ENCODE data around the gene GPR150. TPM values are rescaled to one million over a fixed set of nuclear protein-coding genes. Genes with fewer than 3 reads are reported as not detected.

Gene GPR150
- total RNA-seq, 3 donors from 2014 or later (not counting 1 experiment from before 2014, with no cell fraction given): 0.63 to 0.97 (median 0.89) TPM

DNA sequence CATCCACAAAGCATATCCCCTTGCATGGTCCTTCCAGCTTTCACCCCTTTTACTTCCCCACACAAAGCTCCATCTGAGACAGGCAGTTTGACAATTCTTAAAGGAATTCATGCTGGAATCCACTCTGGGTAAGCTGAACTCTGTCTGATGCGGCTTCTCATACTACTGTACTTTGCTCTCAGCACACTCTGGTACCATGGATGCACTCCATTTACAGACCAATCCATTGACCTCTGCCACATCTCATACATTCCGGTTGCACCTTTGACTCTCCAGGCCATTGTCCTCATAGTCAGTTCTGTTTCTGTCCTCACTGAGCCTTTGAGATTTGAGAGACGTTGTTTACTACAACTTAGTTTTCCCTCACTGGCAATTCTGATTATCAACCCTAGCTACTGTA is 50.7 kb downstream of the GPR150 start:
- DNase-seq (no peak), ATAC-seq (no peak)
- Mint-ChIP-seq H3K9me3 (no peaks in the 10 kb centered on the region), H3K4me1 (no peaks in the 10 kb centered on the region), H3K27me3 (ENCODE audit: low read depth in 2 of 2) (no peaks in the 10 kb centered on the region), H3K36me3 (no peaks in the 10 kb centered on the region), H3K4me3 (no peak overlapping the region), H3K27ac (no peak overlapping the region)
- no peaks in the 10 kb centered on the region for H3K36me3 ChIP-seq (ENCODE audit: control insufficient read depth, insufficient read depth, low read length)
- TF ChIP-seq, protein P1, sequence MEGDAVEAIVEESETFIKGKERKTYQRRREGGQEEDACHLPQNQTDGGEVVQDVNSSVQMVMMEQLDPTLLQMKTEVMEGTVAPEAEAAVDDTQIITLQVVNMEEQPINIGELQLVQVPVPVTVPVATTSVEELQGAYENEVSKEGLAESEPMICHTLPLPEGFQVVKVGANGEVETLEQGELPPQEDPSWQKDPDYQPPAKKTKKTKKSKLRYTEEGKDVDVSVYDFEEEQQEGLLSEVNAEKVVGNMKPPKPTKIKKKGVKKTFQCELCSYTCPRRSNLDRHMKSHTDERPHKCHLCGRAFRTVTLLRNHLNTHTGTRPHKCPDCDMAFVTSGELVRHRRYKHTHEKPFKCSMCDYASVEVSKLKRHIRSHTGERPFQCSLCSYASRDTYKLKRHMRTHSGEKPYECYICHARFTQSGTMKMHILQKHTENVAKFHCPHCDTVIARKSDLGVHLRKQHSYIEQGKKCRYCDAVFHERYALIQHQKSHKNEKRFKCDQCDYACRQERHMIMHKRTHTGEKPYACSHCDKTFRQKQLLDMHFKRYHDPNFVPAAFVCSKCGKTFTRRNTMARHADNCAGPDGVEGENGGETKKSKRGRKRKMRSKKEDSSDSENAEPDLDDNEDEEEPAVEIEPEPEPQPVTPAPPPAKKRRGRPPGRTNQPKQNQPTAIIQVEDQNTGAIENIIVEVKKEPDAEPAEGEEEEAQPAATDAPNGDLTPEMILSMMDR (IDR thresholded peaks at IDR 0.05): no peak
- no peaks in the 10 kb centered on the region for H3K27me3 ChIP-seq (ENCODE audit: control insufficient read depth, insufficient read depth, low read length)
- no peaks in the 10 kb centered on the region for H3K9me3 ChIP-seq (ENCODE audit: control insufficient read depth, insufficient read depth, low read length)
- H3K4me1 ChIP-seq (ENCODE audit: control insufficient read depth, insufficient read depth, low read length): no peaks in the 10 kb centered on the region
- H3K4me3 ChIP-seq (ENCODE audit: low read length): no peak overlapping the region
- H3K27ac ChIP-seq (ENCODE audit: low read length): no peak overlapping the region
- WGBS (ENCODE audit: insufficient coverage): 99% methylated on average over 3 of the region's 3 CpGs
- intact Hi-C loops (cut with micrococcal nuclease): no loop called here

Other genes starting within 250 kb of the GPR150 start
- not detected for gene FAM81B, start 228.7 kb upstream of the GPR150 start, total RNA-seq
- 10 to 100 TPM; 67.5 to 94.1 (median 71.1) TPM for gene SKIC3, start 65.1 kb upstream of the GPR150 start, total RNA-seq
- gene ARSK, start 65.0 kb upstream of the GPR150 start, total RNA-seq: 1 to 10 TPM; 2.8 to 5.8 (median 3.5) TPM
- gene RFESD, start 26.7 kb downstream of the GPR150 start, total RNA-seq: 1 to 10 TPM in 2 of 3 donors, under 1 TPM in 1; 0.96 to 1.5 (median 1.4) TPM
- 1 to 10 TPM; 1.3 to 2.1 (median 2.0) TPM for gene SPATA9, start 62.9 kb downstream of the GPR150 start, total RNA-seq
- gene RHOBTB3, start 111.2 kb downstream of the GPR150 start, total RNA-seq: 10 to 100 TPM; 46.5 to 55.1 (median 46.5) TPM
- 100 to 1,000 TPM in 1 of 3 donors, 10 to 100 TPM in 2; 59.2 to 102 (median 62.5) TPM for gene GLRX, start 202.6 kb downstream of the GPR150 start, total RNA-seq